22Rv1 (cell line): ENCODE results near the gene EID1.

Experiments
- ZFX ChIP-seq: fragments of 450-650 bp; IDR thresholded peaks from 2 replicates; pipeline ENCODE4 v1.6.1; 2017; ENCODE audit warnings: antibody characterized with exemption, borderline replicate concordance
- TF ChIP-seq, protein P1 (sequence below): fragments of 450-650 bp; IDR thresholded peaks from 2 replicates; pipeline ENCODE4 v1.5.1; 2017; ENCODE audit warnings: mild to moderate bottlenecking

DNA sequence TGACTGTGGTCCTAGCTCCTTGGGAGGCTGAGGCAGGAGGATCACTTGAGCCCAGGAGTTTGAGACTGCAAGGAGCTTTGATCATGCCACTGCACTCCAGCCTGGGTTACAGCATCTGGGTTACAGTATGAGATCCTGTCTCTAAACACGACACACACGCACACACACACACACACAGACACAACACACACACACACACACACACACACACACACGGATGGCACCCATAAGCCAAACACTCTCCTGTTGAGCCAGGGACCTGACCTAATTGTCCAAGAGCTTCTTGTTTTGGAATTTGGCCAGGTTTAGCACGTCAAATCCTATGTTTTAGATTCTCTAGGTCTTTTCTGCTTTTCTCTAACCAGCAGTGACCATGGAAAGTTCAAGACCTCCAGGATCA is 26.8 kb downstream of the EID1 start:
- TF ChIP-seq, protein P1, sequence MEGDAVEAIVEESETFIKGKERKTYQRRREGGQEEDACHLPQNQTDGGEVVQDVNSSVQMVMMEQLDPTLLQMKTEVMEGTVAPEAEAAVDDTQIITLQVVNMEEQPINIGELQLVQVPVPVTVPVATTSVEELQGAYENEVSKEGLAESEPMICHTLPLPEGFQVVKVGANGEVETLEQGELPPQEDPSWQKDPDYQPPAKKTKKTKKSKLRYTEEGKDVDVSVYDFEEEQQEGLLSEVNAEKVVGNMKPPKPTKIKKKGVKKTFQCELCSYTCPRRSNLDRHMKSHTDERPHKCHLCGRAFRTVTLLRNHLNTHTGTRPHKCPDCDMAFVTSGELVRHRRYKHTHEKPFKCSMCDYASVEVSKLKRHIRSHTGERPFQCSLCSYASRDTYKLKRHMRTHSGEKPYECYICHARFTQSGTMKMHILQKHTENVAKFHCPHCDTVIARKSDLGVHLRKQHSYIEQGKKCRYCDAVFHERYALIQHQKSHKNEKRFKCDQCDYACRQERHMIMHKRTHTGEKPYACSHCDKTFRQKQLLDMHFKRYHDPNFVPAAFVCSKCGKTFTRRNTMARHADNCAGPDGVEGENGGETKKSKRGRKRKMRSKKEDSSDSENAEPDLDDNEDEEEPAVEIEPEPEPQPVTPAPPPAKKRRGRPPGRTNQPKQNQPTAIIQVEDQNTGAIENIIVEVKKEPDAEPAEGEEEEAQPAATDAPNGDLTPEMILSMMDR, result no peak
- TF ChIP-seq ZFX, result no peak
